ENCODE results near the gene PRKRA. TPM values are rescaled to one million over a fixed set of nuclear protein-coding genes. Genes with fewer than 3 reads are reported as not detected.
A peak's percentile ranks its signal among the peaks of the same experiment; 100 is the strongest.

Gene PRKRA
- total and polyA plus RNA-seq, 2 donors (not counting 3 experiments of a cell fraction or from before 2014, with no cell fraction given) = 31.0 to 46.6 TPM

- TF ChIP-seq FOS (IDR thresholded peaks at IDR 0.05; ENCODE audit: borderline replicate concordance, insufficient read depth, low read length) (no peak), MAX (IDR thresholded peaks at IDR 0.05; ENCODE audit: insufficient read depth, insufficient read length) (no peak), POLR2A (IDR thresholded peaks at IDR 0.05; ENCODE audit: low read depth, low read length) (no peak), MYC (IDR thresholded peaks at IDR 0.05; ENCODE audit: low read depth, low read length) (no peak), CTCF (IDR thresholded peaks at IDR 0.05; ENCODE audit: extremely low read depth in 1 of 2, insufficient read depth in 1 of 2, low read depth in 1 of 2, low read length in 2 of 2) (no peak), EZH2 (IDR thresholded peaks at IDR 0.05; ENCODE audit: borderline replicate concordance, low read depth, low read length, severe bottlenecking) (no peak), JUN (IDR thresholded peaks at IDR 0.05; ENCODE audit: borderline replicate concordance, insufficient read depth, insufficient read length, low read depth) (no peak), POLR2AphosphoS5 (IDR thresholded peaks at IDR 0.05; ENCODE audit: insufficient read depth, low read depth, low read length) (no peak), GATA2 (IDR thresholded peaks at IDR 0.05; ENCODE audit: insufficient read depth, insufficient read length, low read depth, low read length) (no peak)
- intact Hi-C loops (cut with micrococcal nuclease) (loop anchor here (5.0 to 10.0 kb wide), 2 partner anchors 340 to 778 kb away; partner anchors contain the start of gene SESTD1), dilution Hi-C loops (cut with MboI; ENCODE audit: extremely low pct_ligation_motif_present, low sequenced_read_pairs) (no loop called here)
- peak; percentile 53 for DNase-seq (ENCODE audit: low read depth, low spot score)
- Histone ChIP-seq H3K9me3 (replicated peaks; ENCODE audit: control insufficient read depth, insufficient read depth, low read length) (no peaks in the 10 kb centered on the region), H3K36me3 (ENCODE audit: control insufficient read depth in 2 of 2, extremely low read depth in 1 of 2, insufficient read depth in 2 of 2, low read length in 2 of 2) (peaks cover 0 to 2% of the 10 kb centered on the region in 2 experiments), H3K27ac (ENCODE audit: insufficient read depth, low read depth, low read length) (no peak overlapping the region), H3K4me3 (replicated peaks in 1 of 3; ENCODE audit: insufficient read depth in 1 of 3, low read depth in 1 of 3, low read length in 3 of 3) (no peak overlapping the region), H3K4me2 (ENCODE audit: insufficient read depth, low read length) (no peak overlapping the region), H3K27me3 (ENCODE audit: control insufficient read depth in 2 of 2, insufficient read depth in 2 of 2, low read length in 2 of 2) (no peaks in the 10 kb centered on the region), H2AFZ (ENCODE audit: low read depth, low read length) (no peak overlapping the region), H3K9me1 (replicated peaks; ENCODE audit: control insufficient read depth, extremely low read depth, insufficient read depth, low read length) (no peaks in the 10 kb centered on the region), H4K20me1 (replicated peaks; ENCODE audit: control insufficient read depth, extremely low read depth, insufficient read depth, low read length) (no peaks in the 10 kb centered on the region), H3K79me2 (ENCODE audit: control insufficient read depth, insufficient read depth, low read length) (peaks cover 67% of the 10 kb centered on the region), H3K4me1 (ENCODE audit: control insufficient read depth, extremely low read depth, insufficient read depth, low read length) (peaks cover 27% of the 10 kb centered on the region), H3K9ac (replicated peaks; ENCODE audit: extremely low read depth, insufficient read depth, low read length) (no peak overlapping the region)
- BruUV-seq (replicated peaks) = no TSS peak
- FAIRE-seq = peak; percentile 54
- ChIA-PET CTCF (no interaction called here), POLR2A (no interaction called here)
Measured at GRCh38 chr2:178484245-178485041, 33.5 kb upstream of the PRKRA start.

Data from endothelial cell of umbilical vein (primary cell).